GM21515 (cell line): ENCODE data around the gene E4F1.

ENCODE experiments used
- ATAC-seq: cut with Tn5 transposase; IDR thresholded peaks from one replicate; pipeline ENCODE4 v1.9.1; 2021; ENCODE audit not compliant: unreplicated experiment

The E4F1 gene, protein sequence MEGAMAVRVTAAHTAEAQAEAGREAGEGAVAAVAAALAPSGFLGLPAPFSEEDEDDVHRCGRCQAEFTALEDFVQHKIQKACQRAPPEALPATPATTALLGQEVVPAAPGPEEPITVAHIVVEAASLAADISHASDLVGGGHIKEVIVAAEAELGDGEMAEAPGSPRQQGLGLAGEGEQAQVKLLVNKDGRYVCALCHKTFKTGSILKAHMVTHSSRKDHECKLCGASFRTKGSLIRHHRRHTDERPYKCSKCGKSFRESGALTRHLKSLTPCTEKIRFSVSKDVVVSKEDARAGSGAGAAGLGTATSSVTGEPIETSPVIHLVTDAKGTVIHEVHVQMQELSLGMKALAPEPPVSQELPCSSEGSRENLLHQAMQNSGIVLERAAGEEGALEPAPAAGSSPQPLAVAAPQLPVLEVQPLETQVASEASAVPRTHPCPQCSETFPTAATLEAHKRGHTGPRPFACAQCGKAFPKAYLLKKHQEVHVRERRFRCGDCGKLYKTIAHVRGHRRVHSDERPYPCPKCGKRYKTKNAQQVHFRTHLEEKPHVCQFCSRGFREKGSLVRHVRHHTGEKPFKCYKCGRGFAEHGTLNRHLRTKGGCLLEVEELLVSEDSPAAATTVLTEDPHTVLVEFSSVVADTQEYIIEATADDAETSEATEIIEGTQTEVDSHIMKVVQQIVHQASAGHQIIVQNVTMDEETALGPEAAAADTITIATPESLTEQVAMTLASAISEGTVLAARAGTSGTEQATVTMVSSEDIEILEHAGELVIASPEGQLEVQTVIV

DNA sequence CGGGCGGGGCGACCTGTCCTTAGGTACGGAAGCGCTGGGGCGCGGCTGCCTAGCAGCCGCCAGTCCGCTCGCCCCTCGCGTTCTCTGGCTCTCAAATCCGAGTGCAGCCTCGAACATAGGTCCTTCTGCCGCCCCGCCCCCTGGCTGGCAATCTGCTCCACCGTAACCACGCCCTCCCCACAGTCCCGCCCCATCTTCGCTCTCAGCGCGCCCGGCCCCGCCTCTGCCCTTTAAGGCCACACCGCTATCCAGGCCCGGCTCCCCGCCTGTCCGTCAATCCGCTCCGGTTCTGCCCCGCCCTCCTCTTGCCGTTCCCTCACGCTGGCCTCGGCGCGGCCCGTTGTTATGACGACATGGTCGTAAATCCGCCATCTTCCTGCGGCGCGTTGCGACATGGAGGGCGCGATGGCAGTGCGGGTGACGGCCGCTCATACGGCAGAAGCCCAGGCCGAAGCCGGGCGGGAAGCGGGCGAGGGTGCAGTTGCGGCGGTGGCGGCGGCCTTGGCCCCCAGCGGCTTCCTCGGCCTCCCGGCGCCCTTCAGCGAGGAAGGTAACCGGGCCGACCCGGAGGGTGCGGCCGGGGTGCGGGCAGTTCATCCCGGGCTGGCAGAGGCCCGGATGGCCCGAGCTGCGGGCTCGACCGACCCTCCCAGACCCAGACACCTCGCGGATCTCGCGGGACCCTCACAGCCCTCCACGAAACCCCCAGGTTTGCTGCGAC, at the start of gene E4F1:
TSS of gene E4F1 (plus strand) at position 371 of the 721 bp plus-strand sequence. CDS start at position 394, 23 bp downstream.
- peak; percentile 92 for ATAC-seq

DNA sequence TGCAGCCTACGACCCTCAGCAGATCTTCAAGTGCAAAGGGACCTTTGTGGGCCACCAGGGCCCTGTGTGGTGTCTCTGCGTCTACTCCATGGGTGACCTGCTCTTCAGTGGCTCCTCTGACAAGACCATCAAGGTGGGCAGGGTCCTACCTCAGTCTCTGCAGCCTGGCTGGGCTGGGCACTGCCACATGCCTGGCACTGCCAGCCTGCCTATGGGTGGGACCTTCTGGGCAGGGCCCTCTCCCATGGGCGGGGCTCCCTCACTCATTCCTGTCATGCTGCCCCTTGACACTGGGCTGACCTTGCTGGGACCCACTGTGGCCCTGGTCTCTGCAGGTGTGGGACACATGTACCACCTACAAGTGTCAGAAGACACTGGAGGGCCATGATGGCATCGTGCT, 49.5 kb upstream of the E4F1 start:
- ATAC-seq, result no peak

DNA sequence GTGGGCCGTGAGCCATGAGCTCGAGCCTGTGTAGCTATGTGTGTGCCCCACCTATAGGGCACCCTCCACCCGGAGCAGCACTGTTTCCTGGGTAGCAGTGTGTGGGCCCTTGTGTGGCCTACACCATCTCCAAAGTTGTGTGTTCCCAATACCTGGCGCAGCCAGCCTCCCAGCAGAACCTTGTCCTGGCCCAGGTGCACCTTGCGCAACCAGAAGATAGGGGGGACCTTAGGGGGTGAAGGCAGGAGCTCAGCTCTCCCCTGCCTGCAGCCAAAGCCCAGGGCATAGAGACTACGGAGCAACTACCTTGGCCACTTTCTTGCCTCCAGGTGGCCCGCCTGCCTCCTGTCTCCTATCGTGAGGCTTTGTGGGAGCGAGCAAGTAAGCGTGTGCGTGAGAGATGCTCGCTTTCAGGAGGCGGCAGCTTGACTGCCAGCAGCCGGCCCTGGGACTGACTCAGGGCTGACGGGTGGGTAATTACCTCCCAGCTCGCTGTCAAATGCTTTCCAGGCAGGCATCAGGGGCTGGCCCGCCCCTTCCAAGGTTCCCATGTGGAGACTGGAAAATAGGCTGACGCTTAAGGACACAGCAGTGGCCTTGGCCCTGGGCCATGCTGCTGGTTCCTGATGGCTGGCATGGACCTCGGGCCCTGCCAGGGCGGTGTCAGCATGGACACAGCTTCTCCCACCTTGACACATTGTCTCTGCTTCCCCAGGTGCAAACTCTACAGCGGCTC, 48.8 kb upstream of the E4F1 start:
- no peak for ATAC-seq

DNA sequence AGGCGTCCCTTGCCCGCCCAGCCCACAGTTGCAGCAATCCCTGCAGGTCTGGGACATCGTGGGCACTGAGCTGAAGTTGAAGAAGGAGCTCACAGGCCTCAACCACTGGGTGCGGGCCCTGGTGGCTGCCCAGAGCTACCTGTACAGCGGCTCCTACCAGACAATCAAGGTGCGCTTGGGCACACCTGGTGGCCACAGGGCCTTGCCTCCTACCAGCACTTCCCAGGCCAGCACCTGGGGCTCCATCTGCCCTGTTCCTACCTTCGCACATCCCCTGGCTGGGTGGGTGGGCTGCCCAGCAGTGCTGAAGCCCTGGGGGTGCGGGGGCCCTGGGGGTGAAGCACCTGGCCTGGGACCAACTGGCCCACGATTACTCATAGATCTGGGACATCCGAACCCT, 47.9 kb upstream of the E4F1 start:
- ATAC-seq, result no peak

DNA sequence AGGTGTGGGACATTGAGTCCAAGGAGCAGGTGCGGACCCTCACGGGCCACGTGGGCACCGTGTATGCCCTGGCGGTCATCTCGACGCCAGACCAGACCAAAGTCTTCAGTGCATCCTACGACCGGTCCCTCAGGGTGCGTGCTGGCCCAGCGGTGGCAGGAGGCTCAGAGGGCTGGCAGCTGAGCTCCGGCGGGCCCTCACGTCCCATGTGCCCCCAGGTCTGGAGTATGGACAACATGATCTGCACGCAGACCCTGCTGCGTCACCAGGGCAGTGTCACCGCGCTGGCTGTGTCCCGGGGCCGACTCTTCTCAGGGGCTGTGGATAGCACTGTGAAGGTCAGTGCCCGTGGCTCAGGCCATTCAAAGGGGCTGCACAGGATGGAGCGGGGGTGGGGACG, 47.3 kb upstream of the E4F1 start:
- no peak for ATAC-seq

DNA sequence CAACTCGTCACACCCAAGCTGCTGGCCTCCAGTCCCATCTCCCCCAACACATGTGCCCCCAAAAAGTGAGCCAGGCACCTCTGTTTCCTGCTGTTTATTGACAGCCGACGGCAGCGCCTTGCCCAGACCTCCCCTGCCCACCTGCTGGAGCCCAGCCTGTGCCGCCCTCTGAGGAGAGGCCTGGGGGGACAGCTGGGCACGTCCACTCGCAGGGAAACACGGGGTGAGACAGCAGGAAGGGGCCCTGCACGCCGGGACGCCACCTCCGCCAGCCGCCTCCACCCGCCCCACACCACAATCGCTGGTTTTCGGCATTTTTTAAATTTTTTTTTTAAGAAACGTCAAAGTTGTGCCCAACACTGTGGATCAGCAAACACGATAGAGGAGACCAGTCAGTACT, 46.3 kb upstream of the E4F1 start:
- no peak for ATAC-seq

DNA sequence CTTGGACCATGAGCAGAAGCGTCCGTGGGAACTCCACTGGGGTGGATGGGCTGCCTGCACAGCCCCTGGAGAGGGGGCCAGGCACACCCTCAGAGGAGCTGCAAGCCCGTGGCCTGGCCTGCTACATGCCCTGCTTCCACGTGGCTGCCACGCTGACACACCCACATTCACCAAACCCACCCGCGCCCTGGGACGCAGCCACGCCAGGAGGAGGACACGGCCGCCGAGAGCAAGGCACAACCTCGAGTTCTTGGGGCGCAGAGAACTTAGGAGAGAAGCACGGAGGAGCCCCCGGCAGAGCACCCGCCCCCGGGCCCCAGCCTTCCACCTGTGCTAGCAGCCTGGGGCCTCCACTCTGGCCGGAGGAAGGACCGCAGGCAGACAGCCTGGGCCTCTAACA, 45.8 kb upstream of the E4F1 start:
- ATAC-seq, result no peak

DNA sequence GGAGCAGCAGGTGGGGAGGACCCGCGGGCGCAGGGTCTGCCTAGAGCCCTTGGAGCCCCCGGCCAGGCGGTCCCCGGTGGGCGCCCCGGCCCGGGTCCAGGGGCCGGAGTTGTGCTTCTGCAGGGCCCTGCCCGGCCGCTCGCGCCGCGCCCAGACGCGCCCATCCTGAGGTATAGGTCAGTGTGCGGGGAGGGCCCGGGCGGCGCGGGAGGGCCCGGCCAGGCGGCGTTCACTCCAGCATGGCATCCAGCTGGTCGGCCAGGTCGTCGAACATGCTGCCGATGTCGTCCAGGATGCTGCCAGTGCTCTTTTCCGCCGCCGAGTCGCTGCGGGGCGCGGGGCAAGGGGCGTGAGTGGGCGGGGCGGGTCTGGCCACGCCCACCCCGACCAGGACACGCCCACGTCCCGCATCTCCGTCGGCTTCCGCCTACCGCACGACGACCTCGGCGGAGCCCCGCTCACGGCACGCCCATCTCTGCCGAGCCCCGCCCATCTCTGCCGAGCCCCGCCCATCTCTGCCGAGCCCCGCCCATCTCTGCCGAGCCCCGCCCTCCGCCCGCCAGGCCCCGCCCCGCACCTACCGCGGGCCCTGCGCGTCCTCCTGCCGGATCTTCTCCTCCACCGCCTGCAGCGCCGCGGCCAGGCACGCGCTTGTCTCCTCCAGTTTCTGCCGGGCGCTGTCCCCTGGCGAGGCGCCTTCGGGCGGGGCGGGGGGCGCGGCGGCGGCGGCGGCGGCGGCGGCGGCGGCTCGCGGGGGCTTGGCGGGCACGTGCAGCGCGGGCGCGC, 44.9 kb upstream of the E4F1 start:
- ATAC-seq, result no peak

DNA sequence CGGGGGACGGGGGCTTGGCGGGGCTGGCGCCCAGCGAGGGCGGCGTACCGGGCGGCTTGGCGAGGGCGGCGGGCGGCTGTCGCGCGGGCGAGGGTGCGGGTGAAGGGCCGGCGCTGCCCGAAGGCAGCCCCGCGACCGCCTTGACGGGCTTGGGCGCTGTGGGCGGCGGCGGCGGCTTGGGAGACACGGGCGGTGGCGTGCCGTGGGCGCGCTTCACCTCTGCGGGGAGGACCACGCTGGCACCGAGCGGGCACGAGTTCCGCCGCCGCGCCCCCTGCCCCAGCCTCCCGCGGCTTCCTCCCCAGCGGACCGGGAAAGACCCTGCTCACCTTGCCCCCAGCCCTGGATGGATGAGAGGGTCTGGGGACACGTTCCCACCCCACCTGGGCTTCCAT, 44.3 kb upstream of the E4F1 start:
- ATAC-seq, result no peak

DNA sequence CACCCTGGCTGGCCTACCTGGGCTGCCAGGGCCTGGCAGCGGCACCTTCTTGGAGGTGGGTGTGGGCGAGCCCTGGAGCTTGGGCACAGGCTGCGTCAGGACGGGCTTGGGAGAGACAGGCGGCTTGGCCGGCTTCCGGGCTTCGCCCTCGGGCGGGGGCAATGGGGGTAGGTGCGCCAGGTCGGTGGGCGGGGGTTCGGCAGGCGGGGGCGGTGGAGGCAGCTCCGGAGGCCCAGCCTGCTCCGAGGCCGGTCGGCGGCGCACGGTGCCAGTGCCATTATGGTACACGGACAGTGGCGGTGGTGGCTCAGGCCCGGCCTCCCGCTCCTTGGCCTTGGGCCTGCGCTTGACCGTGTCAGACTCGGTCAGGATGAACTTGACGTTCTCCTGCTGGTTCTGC, 43.8 kb upstream of the E4F1 start:
- ATAC-seq, result no peak

DNA sequence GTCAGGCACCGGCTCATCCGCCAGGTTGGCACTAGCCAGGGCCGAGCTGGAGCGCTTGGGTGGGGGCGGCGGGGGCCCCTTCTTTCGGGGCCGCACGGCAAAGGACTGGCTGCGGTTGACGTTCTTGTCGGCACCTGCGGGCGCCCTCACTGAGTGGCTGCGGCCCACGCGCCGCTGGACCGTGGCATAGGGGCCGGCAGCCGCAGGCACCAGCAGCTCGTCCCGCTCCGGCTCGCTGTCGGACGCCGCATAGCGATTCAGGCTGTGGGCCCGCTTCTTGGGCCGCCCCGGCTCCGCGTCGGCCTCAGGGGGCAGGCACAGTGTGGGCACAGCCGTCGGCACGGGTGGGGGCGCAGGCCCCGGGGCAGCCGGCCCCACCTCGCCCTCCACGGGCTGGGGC, 42.9 kb upstream of the E4F1 start:
- no peak for ATAC-seq

DNA sequence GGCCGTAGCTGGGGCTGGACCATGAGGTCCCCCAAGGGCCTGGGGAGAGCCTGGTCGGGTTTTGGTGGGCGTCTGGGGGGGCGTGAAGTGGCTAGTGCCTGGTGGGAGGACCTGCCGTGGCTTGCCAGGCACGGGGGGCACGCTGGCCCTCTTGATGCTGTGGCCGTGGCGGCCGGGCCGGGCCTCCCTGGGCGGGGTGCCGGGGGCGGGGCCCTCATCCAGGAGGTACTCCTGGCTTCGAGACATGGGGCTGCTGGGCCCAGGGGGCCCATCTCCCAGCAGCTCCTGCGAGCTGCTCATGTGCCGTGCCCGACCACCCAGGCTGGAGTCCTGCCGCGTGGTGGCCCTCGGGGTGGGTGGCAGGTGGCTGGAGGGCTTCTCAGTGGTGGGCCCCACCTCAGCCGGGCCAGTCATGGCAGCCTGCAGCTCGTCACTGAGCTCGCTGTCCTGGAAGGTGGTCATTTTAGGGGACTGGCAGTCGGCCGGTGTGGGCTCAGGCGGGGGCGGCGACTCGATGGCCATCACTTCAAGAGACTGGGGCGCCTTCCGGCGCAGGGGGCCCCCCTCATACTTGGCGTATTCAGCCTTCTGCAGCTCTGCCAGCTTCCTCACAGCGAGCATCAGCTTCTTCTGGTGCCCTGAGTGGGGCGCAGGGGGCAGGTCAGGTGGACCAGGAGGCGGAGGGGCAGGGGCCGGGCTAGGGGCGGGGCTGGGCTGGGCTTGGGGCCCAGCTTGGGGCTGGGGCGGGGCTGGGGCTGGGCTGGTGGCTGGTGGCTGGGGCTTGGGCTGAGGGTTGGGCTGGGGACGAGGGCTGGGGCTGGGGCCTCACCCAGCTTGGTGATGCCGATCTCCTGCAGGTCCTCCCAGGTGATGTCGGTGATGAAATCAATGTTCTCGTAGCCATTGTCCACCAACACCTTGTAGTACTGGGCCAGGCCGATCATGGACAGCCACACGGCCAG, 42.1 kb upstream of the E4F1 start:
- ATAC-seq, result no peak

DNA sequence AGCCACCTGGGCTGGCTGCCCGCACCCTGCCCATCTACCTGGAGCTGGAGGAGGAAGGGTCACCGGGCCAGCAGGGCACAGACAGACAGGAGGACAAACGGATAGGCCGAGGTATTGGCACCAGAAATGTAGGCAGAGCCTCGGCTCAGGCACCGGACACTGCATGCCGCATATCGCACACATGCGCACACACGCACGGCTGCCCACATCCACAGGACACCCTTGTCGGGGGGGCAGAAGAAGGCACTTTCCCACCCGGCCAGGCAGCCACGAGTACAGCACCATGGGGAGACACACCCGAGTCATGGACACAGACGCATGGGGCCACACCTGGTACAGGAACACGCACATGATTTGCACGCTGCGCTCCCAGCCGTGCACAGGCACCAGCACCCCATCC, 41.4 kb upstream of the E4F1 start:
- ATAC-seq, result no peak

DNA sequence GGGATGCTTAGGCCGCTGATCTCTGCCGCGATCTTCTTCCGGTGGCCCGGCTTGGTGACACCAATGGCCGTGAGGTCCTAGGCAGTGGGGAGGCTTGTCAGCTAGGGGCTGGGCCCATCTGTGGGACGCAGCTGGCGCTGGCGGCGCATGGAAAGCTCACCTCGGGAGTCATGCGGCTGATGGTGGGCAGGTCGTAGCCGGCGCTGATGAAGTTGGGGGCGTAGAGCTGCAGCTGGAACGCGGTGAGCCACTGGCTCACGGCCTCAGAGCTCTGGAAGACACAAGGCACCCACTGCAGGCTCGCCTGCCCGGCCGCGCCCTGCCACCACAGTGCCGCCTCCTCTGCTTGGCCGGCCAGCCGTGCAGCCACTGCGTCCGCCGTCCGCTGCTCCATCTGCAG, 39.7 kb upstream of the E4F1 start:
- ATAC-seq, result no peak

DNA sequence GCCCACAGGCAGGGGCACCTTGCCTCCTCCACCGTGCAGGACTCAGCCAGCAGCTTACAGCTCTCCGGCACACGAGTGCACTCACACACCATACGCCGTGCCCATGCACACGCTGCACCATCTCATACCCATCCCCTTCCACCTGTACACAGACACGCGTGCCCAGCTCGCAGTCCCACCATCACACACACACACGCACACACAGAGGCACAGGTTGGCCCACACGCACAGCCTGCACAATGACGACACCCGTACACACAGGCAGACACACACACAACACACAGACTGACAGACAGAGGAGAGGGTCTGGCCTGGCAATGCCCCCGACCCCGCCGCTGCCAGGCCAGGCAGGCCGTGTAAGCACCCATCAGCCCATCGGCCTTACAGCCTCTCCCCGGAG, 39.0 kb upstream of the E4F1 start:
- no peak for ATAC-seq

DNA sequence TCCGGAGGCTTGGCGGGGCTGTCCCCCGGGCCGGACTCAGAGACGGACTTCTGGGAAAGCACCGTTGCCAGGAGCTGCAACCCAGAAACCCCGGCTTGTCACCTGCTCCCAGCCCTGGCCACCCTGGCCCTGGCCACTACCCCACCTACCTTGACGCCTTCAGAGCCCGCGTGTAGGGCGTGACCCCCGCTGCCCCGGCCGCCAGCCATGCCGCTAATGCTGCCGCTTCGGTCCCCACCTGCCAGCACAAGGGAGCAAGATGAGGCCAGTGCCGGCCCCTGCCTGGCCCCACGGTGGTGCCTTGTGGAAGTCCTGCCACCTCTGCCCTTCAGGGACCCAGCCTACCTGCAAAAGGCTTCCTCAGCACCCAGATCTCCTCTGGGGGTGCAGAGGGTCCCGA, 38.4 kb upstream of the E4F1 start:
- no peak for ATAC-seq

DNA sequence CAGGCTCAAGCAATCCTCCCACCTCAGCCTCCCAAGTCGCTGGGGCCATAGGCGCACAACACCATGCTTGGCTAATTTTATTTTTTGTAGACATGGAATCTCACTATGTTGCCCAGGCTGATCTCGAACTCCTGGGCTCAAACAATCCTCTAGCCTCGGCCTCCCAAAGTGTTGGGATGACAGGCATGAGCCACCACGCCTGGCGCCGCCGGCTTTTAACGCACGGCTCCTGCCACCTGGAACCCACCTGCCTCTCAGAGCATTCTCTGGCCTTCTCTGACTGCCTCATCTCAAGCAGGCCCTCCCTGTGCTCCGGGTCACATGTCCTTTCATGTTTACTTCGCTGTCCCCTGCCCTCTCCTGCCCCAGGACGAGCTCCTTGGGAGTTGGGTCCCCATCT, 37.3 kb upstream of the E4F1 start:
- ATAC-seq, result no peak

DNA sequence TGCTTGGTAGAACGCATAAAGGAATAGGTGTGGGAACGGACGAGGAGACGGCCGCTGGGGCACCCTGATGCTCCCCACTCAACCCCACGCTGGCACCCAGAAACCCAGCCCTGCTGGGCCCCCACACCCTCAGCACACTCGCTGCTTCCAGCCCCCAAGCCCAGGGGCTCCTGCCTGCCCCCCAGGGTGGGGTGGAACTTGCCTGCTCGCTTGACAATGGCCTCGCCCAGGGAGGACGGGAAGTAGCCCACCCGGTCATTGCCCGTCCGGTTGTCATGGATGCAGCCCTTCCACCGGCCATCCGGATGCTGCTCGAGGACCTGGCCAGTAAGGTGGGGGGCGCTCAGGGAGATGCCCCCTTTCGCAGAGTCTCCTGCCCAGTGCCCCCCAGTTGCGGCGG, 36.9 kb upstream of the E4F1 start:
- ATAC-seq, result no peak

DNA sequence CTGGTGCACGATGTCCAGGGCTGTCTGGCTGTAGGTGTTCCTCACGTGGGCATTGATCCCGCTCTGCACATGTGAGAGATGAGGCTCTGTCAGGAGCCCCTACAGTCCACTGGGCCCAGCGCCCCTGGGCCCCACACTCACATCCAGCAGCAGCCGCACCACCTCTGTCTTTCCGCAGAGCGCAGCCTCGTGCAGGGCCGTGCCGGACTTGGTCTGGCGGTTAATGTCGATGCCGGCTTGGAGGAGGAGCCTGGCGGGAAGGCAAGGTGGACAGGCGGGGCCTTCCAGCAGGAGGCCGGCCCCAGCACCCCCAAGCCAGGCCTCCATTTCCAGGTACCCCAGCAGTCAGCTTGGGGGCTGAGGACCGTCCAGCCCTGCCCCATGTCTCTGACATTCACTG, 36.2 kb upstream of the E4F1 start:
- ATAC-seq, result no peak
